Astrocyte (in vitro differentiated cells and primary cell): ENCODE results near the gene BMPR1B. TPM values are rescaled to one million over a fixed set of nuclear protein-coding genes. Genes with fewer than 3 reads are reported as not detected.
"Not testable (repeated sequence)": the region's sequence is repeated elsewhere in the genome, so short reads cannot be mapped to it uniquely, and the experiment has no call there.

Source experiments
- DNase-seq: peaks from one replicate; pipeline ENCODE4 v3.0.0-alpha.2; 2010; ENCODE audit warnings: low read depth
- FAIRE-seq: peaks from 2 replicates; lab custom pipeline; 2011; peaks lifted over from hg19 to GRCh38; lab: Jason Lieb, UNC
- H2AFZ ChIP-seq: 2 replicates; pipeline ENCODE4 v1.6.0; 2012; ENCODE audit warnings: low read depth, low read length, inconsistent platforms
- H3K27ac ChIP-seq: 2 replicates; pipeline ENCODE4 v1.5.1; 2011; ENCODE audit warnings: low read depth, low read length, inconsistent platforms
- H3K27me3 ChIP-seq: 2 replicates; pipeline ENCODE4 v1.6.0; 2011; ENCODE audit warnings: low read length, inconsistent platforms; ENCODE audit not compliant: insufficient read depth
- H3K36me3 ChIP-seq: 2 replicates; pipeline ENCODE4 v1.5.1; 2011; ENCODE audit warnings: low read length, inconsistent platforms; ENCODE audit not compliant: insufficient read depth
- H3K4me1 ChIP-seq: 2 replicates; pipeline ENCODE4 v1.5.1; 2011; ENCODE audit warnings: low read length, inconsistent platforms; ENCODE audit not compliant: insufficient read depth
- H3K4me2 ChIP-seq: 2 replicates; pipeline ENCODE4 v1.6.0; 2012; ENCODE audit warnings: low read length, inconsistent platforms
- H3K4me3 ChIP-seq: 2 replicates; pipeline ENCODE4 v1.5.1; 2011; ENCODE audit warnings: low read depth, mild to moderate bottlenecking, low read length, inconsistent platforms; ENCODE audit not compliant: insufficient read depth
- H3K79me2 ChIP-seq: 2 replicates; pipeline ENCODE4 v1.6.0; 2012; ENCODE audit warnings: mild to moderate bottlenecking, low read length, inconsistent platforms; ENCODE audit not compliant: insufficient read depth
- H3K9ac ChIP-seq: 2 replicates; pipeline ENCODE4 v1.6.0; 2012; ENCODE audit warnings: mild to moderate bottlenecking, low read length, inconsistent platforms
- H3K9me3 ChIP-seq: 2 replicates; pipeline ENCODE4 v1.5.1; 2012; ENCODE audit warnings: low read depth, mild to moderate bottlenecking, low read length, inconsistent platforms; ENCODE audit not compliant: insufficient read depth
- H4K20me1 ChIP-seq: 2 replicates; pipeline ENCODE4 v1.6.0; 2012; ENCODE audit warnings: low read length, inconsistent platforms; ENCODE audit not compliant: insufficient read depth
- H3K27ac Mint-ChIP-seq: one replicate; pipeline ENCODE4 v1.8.0; 2021; ENCODE audit warnings: mild to moderate bottlenecking, mixed read lengths; ENCODE audit not compliant: unreplicated experiment
- H3K27me3 Mint-ChIP-seq: one replicate; pipeline ENCODE4 v1.8.0; 2021; ENCODE audit warnings: low read depth, mixed read lengths; ENCODE audit not compliant: unreplicated experiment
- H3K36me3 Mint-ChIP-seq: one replicate; pipeline ENCODE4 v1.8.0; 2021; ENCODE audit warnings: low read depth, mixed read lengths; ENCODE audit not compliant: unreplicated experiment
- H3K4me1 Mint-ChIP-seq: one replicate; pipeline ENCODE4 v1.8.0; 2021; ENCODE audit warnings: low read depth, mixed read lengths; ENCODE audit not compliant: unreplicated experiment
- H3K4me3 Mint-ChIP-seq: one replicate; pipeline ENCODE4 v1.8.0; 2021; ENCODE audit warnings: mild to moderate bottlenecking, moderate library complexity, mixed read lengths; ENCODE audit not compliant: unreplicated experiment
- H3K9me3 Mint-ChIP-seq: one replicate; pipeline ENCODE4 v1.8.0; 2021; ENCODE audit warnings: mild to moderate bottlenecking, mixed read lengths; ENCODE audit not compliant: unreplicated experiment
- EZH2 ChIP-seq: IDR thresholded peaks from 2 replicates; pipeline ENCODE4 v1.6.1; 2012; ENCODE audit warnings: mild to moderate bottlenecking, low read length, inconsistent platforms; ENCODE audit not compliant: insufficient read depth
- total RNA-seq: library from RNA; stranded (reverse); gene quantifications from 2 replicates; pipeline ENCODE4 v1.2.1, GENCODE V29; 2021
- TF ChIP-seq, protein P1 (sequence below): IDR thresholded peaks from 2 replicates; pipeline ENCODE4 v1.5.1; 2011; ENCODE audit warnings: low read depth, mild to moderate bottlenecking, inconsistent platforms, low read length, moderate library complexity; ENCODE audit not compliant: insufficient read depth

The BMPR1B gene
- total RNA-seq, 1 donor from 2014 or later, result 14.1 TPM

DNA sequence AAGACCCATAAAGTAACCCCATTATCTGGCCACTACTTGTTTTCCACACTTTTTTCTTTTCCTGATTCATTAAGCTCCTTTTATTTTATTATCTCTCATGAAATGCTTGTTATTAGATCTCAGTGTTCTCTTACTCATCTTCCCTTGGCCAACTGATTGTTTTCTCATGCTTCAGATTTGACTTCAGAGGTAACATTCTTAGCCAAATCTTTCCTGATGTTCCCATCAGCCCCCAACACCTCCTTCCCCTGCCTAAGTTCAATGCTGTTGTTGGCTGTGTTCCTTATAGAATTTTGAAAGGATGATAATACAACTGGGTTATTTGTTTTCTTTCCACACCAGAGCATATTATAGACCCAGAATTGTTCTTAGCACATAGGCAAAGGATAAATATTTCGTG lies 75.6 kb downstream of the BMPR1B start:
- no peaks in the 10 kb centered on the region for H3K9me3 Mint-ChIP-seq
- no peak for FAIRE-seq
- no peaks in the 10 kb centered on the region for H3K36me3 Mint-ChIP-seq
- Histone ChIP-seq H3K4me1 (peaks cover 5% of the 10 kb centered on the region), H3K79me2 (no peaks in the 10 kb centered on the region), H3K36me3 (no peaks in the 10 kb centered on the region), H3K9me3 (no peaks in the 10 kb centered on the region), H3K4me2 (no peak overlapping the region), H2AFZ (no peak overlapping the region), H4K20me1 (no peaks in the 10 kb centered on the region), H3K27ac (no peak overlapping the region), H3K4me3 (no peak overlapping the region), H3K9ac (no peak overlapping the region), H3K27me3 (no peaks in the 10 kb centered on the region)
- no peak overlapping the region for H3K27ac Mint-ChIP-seq
- no peaks in the 10 kb centered on the region for H3K27me3 Mint-ChIP-seq
- no peak for TF ChIP-seq EZH2
- TF ChIP-seq, protein P1, sequence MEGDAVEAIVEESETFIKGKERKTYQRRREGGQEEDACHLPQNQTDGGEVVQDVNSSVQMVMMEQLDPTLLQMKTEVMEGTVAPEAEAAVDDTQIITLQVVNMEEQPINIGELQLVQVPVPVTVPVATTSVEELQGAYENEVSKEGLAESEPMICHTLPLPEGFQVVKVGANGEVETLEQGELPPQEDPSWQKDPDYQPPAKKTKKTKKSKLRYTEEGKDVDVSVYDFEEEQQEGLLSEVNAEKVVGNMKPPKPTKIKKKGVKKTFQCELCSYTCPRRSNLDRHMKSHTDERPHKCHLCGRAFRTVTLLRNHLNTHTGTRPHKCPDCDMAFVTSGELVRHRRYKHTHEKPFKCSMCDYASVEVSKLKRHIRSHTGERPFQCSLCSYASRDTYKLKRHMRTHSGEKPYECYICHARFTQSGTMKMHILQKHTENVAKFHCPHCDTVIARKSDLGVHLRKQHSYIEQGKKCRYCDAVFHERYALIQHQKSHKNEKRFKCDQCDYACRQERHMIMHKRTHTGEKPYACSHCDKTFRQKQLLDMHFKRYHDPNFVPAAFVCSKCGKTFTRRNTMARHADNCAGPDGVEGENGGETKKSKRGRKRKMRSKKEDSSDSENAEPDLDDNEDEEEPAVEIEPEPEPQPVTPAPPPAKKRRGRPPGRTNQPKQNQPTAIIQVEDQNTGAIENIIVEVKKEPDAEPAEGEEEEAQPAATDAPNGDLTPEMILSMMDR, result no peak
- H3K4me3 Mint-ChIP-seq, result no peak overlapping the region
- no peak for DNase-seq
- H3K4me1 Mint-ChIP-seq, result peaks cover 3% of the 10 kb centered on the region

DNA sequence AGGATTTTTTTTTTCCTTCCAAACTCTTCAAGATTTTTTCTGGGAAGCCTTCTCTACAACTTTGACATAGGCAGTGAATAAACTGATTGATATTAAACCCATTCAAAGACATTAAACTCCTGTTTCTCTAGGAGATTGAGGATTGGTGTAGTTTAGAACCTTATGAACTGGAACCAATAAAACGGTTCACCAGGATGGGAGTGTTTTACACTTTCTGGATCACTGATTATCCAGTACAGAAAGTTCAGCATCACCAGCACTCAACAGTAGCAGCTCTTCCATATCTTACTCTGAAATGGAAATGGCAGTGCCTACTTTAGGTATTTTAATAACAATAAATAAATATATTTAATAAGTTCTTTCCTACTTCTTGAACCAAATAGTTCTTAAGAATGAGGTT lies 76.7 kb downstream of the BMPR1B start:
- FAIRE-seq (no peak), DNase-seq (no peak)
- H3K9me3 Mint-ChIP-seq, result no peaks in the 10 kb centered on the region
- no peaks in the 10 kb centered on the region for H3K27me3 Mint-ChIP-seq
- Histone ChIP-seq H3K4me3 (no peak overlapping the region), H4K20me1 (no peaks in the 10 kb centered on the region), H3K4me1 (peaks cover 5% of the 10 kb centered on the region), H3K9ac (no peak overlapping the region), H3K79me2 (no peaks in the 10 kb centered on the region), H3K36me3 (no peaks in the 10 kb centered on the region), H2AFZ (no peak overlapping the region), H3K9me3 (no peaks in the 10 kb centered on the region), H3K27me3 (no peaks in the 10 kb centered on the region), H3K27ac (no peak overlapping the region), H3K4me2 (no peak overlapping the region)
- TF ChIP-seq, protein P1, result no peak
- TF ChIP-seq EZH2, result no peak
- no peaks in the 10 kb centered on the region for H3K4me1 Mint-ChIP-seq
- H3K4me3 Mint-ChIP-seq, result no peak overlapping the region
- no peaks in the 10 kb centered on the region for H3K36me3 Mint-ChIP-seq
- H3K27ac Mint-ChIP-seq, result no peak overlapping the region

DNA sequence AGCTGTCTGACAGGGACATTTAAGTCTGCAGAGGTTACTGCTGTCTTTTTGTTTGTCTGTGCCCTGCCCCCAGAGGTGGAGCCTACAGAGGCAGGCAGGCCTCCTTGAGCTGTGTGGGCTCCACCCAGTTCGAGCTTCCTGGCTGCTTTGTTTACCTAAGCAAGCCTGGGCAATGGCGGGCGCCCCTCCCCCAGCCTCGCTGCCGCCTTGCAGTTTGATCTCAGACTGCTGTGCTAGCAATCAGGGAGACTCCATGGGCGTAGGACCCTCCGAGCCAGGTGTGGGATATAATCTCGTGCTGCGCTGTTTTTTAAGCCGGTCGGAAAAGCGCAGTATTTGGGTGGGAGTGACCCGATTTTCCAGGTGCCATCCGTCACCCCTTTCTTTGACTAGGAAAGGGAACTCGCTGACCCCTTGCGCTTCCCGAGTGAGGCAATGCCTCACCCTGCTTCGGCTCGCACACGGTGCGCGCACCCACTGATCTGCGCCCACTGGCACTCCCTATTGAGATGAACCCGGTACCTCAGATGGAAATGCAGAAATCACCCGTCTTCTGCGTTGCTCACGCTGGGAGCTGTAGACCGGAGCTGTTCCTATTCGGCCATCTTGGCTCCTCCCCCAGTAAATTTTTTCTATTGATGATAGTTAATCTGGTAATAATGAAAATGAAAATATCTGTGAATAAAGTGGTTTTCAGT lies 83.6 kb downstream of the BMPR1B start:
- DNase-seq, H3K4me2 ChIP-seq, H4K20me1 ChIP-seq, H3K36me3 ChIP-seq, H3K4me3 Mint-ChIP-seq, H3K27ac Mint-ChIP-seq, H3K27ac ChIP-seq, H3K9me3 Mint-ChIP-seq, H2AFZ ChIP-seq, H3K36me3 Mint-ChIP-seq, H3K4me1 ChIP-seq, H3K4me1 Mint-ChIP-seq, H3K27me3 ChIP-seq, H3K9me3 ChIP-seq, H3K27me3 Mint-ChIP-seq, H3K9ac ChIP-seq, FAIRE-seq, H3K4me3 ChIP-seq, H3K79me2 ChIP-seq: not testable (repeated sequence)
